ENCODE measurements around the gene CNTNAP3B.
"Not testable (repeated sequence)": the region's sequence is repeated elsewhere in the genome, so short reads cannot be mapped to it uniquely, and the experiment has no call there.

Gene CNTNAP3B

GRCh38 chr9:42129073-42129729, at the start of gene CNTNAP3B:
CNTNAP3B (minus strand) TSS chr9:42129426; CDS start chr9:42129094, 332 bp downstream.
- DNase-seq (ENCODE audit: low read depth in 1 of 2, low spot score in 1 of 2) = not testable (repeated sequence)

GRCh38 chr9:42160299-42160698, 31.1 kb upstream of the CNTNAP3B start:
- not testable (repeated sequence) for DNase-seq (ENCODE audit: low read depth in 1 of 2, low spot score in 1 of 2)

DNA sequence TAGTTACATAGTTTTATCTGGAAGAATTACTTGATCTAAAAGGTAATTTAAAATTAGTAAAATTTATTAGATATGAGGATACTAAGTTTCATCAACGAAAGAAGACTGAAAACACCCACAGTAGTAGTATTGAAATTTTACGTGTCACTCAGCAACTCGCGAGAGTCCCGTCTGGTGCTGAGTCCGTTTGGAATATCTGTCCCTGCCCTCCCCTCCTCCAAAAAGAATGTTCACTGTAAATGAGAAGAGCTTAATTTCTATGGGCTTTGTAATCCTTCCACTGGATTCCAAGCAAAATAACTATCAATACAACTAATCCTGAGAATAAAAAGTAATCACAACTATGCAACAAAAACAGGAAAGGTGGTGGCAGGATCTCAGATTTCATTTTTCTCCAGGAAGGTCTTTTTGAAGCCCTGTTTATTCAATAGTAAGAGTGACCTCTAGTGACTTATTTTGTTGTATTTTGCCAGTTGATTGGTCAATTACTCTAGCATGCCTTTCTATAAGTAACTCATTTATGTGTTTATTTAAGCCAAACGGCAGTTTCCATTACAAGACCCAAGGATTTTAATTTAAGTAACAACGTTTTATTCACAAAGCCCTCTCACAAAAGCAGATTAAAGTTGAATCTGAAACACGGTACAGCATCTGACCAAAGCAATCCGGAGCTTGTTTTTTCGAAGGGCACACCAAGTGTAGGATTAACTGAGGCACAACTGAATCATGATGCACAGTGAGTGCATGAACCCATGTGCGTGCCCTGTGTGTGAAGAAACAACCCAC, 2.0 kb downstream of the CNTNAP3B start:
- not testable (repeated sequence) for DNase-seq (ENCODE audit: low read depth in 1 of 2, low spot score in 1 of 2)

- DNase-seq (ENCODE audit: low read depth in 1 of 2, low spot score in 1 of 2) = not testable (repeated sequence)
Observed at GRCh38 chr9:42121007-42121406, 8.2 kb downstream of the CNTNAP3B start.

GRCh38 chr9:42095929-42096328, 33.3 kb downstream of the CNTNAP3B start:
- not testable (repeated sequence) for DNase-seq (ENCODE audit: low read depth in 1 of 2, low spot score in 1 of 2)

- DNase-seq (ENCODE audit: low read depth in 1 of 2, low spot score in 1 of 2) = not testable (repeated sequence)
Observed at GRCh38 chr9:42084559-42084952, 44.7 kb downstream of the CNTNAP3B start.

DNA sequence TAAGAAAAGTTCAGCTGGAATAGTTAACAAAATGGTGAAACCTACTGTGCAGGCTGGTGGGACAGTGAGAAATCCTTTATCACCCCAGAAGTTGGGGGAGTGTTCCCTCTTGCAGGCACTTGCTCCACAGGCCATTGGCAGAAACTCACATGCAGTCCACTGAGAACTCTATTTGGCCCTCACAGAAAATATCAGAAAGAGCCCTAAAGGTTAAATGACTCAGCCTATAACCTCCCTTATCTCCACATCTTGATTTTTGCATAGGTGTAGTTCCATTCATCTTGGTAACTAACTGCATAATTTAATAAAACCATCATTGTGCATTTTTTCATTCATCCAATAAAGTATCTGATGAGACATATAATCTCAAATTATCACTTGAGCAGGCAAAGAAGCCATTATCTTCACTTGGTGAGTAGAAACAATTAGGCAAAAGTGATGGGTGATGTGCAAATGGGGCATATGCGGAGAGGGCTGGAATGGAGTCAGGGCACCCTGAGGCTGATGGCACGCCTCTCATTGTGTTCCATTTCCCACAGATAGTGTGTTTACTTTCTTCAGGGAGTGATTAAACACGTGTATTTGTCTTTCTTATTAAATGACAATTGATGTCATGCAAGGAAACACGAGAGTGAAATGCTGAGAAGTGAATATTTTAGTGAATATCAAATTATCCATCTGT, 45.2 kb downstream of the CNTNAP3B start:
- DNase-seq (ENCODE audit: low read depth in 1 of 2, low spot score in 1 of 2) = not testable (repeated sequence)

- not testable (repeated sequence) for DNase-seq (ENCODE audit: low read depth in 1 of 2, low spot score in 1 of 2)
Observed at GRCh38 chr9:42080376-42080775, 48.9 kb downstream of the CNTNAP3B start.

GRCh38 chr9:42074868-42075267, 54.4 kb downstream of the CNTNAP3B start:
- DNase-seq (ENCODE audit: low read depth in 1 of 2, low spot score in 1 of 2) = not testable (repeated sequence)

DNA sequence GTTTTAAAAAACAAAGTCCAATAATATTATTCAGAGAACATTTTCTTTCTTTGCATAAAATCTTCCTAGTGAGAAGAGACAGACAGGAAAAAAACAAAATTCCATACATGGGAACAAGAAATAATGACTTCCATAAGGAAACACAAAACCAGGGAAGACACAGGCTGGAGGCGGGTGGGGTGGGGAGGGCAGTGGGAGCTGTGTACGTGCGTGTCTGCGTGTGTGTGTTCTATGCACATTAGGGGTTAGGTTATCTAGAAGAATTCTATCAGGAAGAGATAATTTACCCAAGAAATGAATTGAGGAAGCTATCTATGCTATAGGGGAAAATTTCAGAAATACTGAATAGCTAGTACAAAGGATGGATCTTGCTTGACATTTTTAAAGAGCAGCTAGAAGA, 58.2 kb downstream of the CNTNAP3B start:
- not testable (repeated sequence) for DNase-seq (ENCODE audit: low read depth in 1 of 2, low spot score in 1 of 2)

DNA sequence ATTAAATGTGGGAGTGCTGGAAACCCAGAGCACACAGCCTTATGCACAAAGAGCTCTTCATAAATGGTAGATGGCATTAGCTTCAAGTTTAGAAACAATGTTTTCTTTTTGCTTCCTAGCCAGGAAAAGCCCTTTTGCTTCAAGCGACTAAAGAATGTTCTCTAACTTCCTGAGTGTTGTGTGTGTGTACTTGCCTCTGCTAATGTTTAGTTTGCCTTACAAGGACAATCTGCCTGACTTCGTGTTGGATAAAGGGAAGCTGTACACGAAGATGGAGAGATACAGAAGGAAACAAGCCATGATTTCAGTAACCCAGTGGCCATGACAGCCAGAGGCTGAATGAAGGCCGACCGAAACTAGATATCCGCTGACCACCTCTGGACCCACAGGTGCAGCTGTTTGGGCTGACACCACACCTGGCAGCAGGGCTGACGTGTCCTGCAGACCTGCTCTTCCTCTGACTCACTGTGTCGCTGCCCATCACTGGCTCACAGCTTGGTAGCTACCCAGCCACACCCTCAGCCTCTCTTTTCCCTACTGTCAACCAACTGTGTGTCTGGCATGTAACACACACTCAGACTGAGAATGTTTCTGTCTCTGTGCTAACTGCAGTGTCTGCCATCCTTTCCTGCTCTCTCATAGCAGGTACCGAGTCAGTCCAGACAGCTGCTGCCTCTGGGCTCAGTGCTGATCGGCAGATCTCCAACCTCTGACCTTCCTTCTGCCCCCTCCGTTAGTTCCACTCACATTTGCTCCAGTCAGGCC, 59.0 kb downstream of the CNTNAP3B start:
- DNase-seq (ENCODE audit: low read depth in 1 of 2, low spot score in 1 of 2) = not testable (repeated sequence)

DNA sequence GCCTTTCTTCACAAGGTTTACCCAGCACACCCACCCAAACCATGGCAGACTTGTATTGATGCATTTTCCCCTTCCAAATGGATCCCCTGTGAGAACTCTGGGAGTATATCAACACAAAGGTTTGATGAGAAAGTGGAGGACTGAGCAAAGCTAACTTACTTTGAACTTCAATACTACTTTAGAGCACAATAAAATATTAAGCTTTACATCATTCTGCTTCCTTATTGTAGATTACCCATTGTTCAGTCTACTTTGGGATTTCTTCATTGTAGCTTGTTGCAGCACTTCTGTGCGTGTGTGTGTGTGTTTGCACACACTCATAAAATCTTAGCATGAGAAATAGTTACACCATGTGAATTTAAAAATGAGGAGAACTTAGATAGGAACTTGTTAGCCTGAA, 75.4 kb downstream of the CNTNAP3B start:
- DNase-seq (ENCODE audit: low read depth in 1 of 2, low spot score in 1 of 2) = not testable (repeated sequence)

DNA sequence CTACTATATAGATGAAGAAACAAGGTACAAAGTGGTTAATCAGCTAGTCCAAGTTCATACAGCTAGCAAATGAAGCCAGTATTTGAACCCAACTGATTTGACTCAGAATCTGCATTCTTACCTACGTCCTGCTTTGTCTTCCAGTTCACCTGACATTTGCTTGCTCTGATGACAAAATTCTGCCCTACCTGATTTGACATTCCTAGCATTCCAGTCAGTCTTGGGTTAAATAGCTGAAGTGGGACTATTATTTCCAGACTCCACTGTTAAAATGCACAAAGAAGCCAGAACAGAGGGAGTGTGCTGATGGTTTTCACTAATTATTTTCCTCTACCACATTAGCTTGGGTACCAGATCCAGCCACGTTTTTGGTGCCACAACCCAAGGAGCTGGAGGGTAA, 78.5 kb downstream of the CNTNAP3B start:
- not testable (repeated sequence) for DNase-seq (ENCODE audit: low read depth in 1 of 2, low spot score in 1 of 2)

DNA sequence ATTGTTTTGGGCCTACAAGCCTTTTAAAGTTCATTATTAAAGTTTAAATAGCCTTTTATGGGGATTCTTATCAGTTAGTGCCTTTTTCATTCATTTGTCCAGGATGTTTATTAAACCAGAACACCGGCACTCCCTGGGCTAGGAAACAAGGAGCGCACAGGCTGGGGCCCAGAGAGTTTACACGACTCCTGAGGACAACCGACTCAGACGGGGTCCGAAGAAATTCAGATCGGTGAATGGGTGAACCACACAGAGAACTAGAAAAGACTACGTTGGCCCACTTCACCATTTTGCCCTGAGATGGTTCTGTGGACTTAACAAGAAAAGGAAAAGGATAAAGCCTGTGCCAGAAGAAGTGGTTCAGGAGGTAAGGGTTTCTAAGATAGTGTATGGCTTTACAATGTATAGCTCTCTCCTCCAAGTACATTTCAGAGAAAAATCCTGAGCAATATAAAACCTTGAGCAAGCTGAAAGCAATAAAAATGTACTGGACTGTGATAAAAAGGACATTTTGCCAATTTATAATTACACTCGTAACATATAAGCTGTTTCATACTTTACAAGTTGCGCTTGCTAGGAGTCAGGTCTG, 84.7 kb downstream of the CNTNAP3B start:
- not testable (repeated sequence) for DNase-seq (ENCODE audit: low read depth in 1 of 2, low spot score in 1 of 2)

DNA sequence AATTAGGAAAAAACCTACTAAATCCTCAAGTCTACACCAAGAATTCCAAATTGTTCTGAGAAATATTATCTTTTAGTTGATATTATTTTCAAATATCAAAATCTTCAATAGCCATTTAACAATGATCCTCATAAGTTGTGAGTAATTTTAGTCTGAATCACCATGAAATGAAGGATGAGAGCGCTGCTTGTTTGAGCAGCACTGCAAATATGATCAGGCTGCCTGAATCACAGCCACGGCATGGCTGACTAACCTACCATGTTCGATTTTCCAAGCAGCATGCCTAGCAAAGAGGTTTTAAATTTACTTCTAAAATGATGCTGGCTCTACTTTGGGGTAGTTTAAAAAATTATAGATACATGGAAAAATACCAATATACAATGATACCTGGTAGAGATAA, 95.7 kb downstream of the CNTNAP3B start:
- not testable (repeated sequence) for DNase-seq (ENCODE audit: low read depth in 1 of 2, low spot score in 1 of 2)

- not testable (repeated sequence) for DNase-seq (ENCODE audit: low read depth in 1 of 2, low spot score in 1 of 2)
Observed at GRCh38 chr9:42020639-42021038, 108.6 kb downstream of the CNTNAP3B start.

GRCh38 chr9:42018220-42018922, 110.9 kb downstream of the CNTNAP3B start:
- not testable (repeated sequence) for DNase-seq (ENCODE audit: low read depth in 1 of 2, low spot score in 1 of 2)

- not testable (repeated sequence) for DNase-seq (ENCODE audit: low read depth in 1 of 2, low spot score in 1 of 2)
Observed at GRCh38 chr9:42014317-42014716, 114.9 kb downstream of the CNTNAP3B start.

GRCh38 chr9:41991607-41992006, 137.6 kb downstream of the CNTNAP3B start:
- not testable (repeated sequence) for DNase-seq (ENCODE audit: low read depth in 1 of 2, low spot score in 1 of 2)

DNA sequence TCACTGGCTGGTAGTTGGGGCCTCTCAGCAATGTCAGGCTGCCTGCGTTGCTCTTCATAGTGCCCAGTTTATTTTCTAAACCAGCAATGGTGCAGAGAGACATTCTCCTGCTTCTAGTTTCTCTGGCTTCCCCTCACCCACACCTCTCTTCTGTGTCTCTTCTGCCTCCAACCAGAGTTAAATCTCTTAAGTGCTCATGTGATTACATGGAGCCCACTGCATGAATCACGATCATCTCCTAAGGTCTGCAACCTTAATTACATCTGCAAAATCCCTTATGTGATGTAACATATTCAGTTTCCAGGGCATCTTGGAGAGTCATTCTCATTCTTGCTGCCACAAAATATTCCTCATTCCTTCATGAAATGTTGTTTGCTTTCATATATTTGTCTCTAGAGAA, 149.0 kb downstream of the CNTNAP3B start:
- not testable (repeated sequence) for DNase-seq (ENCODE audit: low read depth in 1 of 2, low spot score in 1 of 2)
